Type B pancreatic cell (in vitro differentiated cells): ENCODE measurements around the gene SYNGR1. TPM values are rescaled to one million over a fixed set of nuclear protein-coding genes. Genes with fewer than 3 reads are reported as not detected.

Source experiments
- DNase-seq: peaks from one replicate; pipeline ENCODE4 v3.0.0; 2021; ENCODE audit warnings: mixed read lengths; ENCODE audit not compliant: unreplicated experiment; ENCODE audit errors: extremely low spot score
- H3K27ac Mint-ChIP-seq: 2 replicates; pipeline ENCODE4 v1.8.0; 2021; ENCODE audit warnings: mild to moderate bottlenecking, mixed read lengths
- H3K27me3 Mint-ChIP-seq: 2 replicates; pipeline ENCODE4 v1.8.0; 2021; ENCODE audit warnings: mixed read lengths
- H3K36me3 Mint-ChIP-seq: 2 replicates; pipeline ENCODE4 v1.8.0; 2021; ENCODE audit warnings: mixed read lengths
- H3K4me1 Mint-ChIP-seq: one replicate; pipeline ENCODE4 v1.8.0; 2021; ENCODE audit warnings: mixed read lengths; ENCODE audit not compliant: unreplicated experiment
- H3K4me3 Mint-ChIP-seq: 2 replicates; pipeline ENCODE4 v1.8.0; 2021; ENCODE audit warnings: mild to moderate bottlenecking, mixed read lengths
- H3K9me3 Mint-ChIP-seq: 2 replicates; pipeline ENCODE4 v1.8.0; 2021; ENCODE audit warnings: mixed read lengths
- CTCF ChIP-seq: fragments of 200-600 bp; sonication (generic); conservative IDR thresholded peaks from 2 replicates; pipeline ENCODE4 v1.5.0; 2021; ENCODE audit warnings: antibody characterized with exemption, mild to moderate bottlenecking
- total RNA-seq: library from RNA; stranded (reverse); gene quantifications from 2 replicates; pipeline ENCODE4 v1.2.1, GENCODE V29; 2021; ENCODE audit warnings: low replicate concordance

Gene SYNGR1
- total RNA-seq, 1 donor from 2014 or later, result 41.4 TPM

- Mint-ChIP-seq H3K36me3 (no peaks in the 10 kb centered on the region), H3K4me3 (peak overlapping the region; percentile 92), H3K27ac (peak overlapping the region; percentile 89), H3K9me3 (no peaks in the 10 kb centered on the region), H3K27me3 (peaks cover 2% of the 10 kb centered on the region), H3K4me1 (peaks cover 16% of the 10 kb centered on the region)
- TF ChIP-seq CTCF, result no peak
- no peak for DNase-seq
Observed at GRCh38 chr22:39348909-39349505, 784 bp upstream of the SYNGR1 start.

- TF ChIP-seq CTCF, result no peak
- H3K4me1 Mint-ChIP-seq, result peaks cover 16% of the 10 kb centered on the region
- H3K27me3 Mint-ChIP-seq, result no peaks in the 10 kb centered on the region
- H3K36me3 Mint-ChIP-seq, result no peaks in the 10 kb centered on the region
- no peaks in the 10 kb centered on the region for H3K9me3 Mint-ChIP-seq
- peak overlapping the region; percentile 92 for H3K4me3 Mint-ChIP-seq
- DNase-seq, result no peak
- peak overlapping the region; percentile 89 for H3K27ac Mint-ChIP-seq
Observed at GRCh38 chr22:39349506-39349966, 255 bp upstream of the SYNGR1 start.

GRCh38 chr22:39350757-39351688 lies 1.2 kb downstream of the SYNGR1 start:
- TF ChIP-seq CTCF, result no peak
- H3K27me3 Mint-ChIP-seq, result no peaks in the 10 kb centered on the region
- H3K9me3 Mint-ChIP-seq, result no peaks in the 10 kb centered on the region
- peak overlapping the region; percentile 80 for H3K27ac Mint-ChIP-seq
- DNase-seq, result no peak
- no peaks in the 10 kb centered on the region for H3K36me3 Mint-ChIP-seq
- H3K4me1 Mint-ChIP-seq, result peaks cover 16% of the 10 kb centered on the region
- H3K4me3 Mint-ChIP-seq, result peak overlapping the region; percentile 90

GRCh38 chr22:39351689-39352214 lies 2.0 kb downstream of the SYNGR1 start:
- Mint-ChIP-seq H3K27ac (peak overlapping the region; percentile 80), H3K27me3 (no peaks in the 10 kb centered on the region), H3K4me1 (peaks cover 16% of the 10 kb centered on the region), H3K36me3 (no peaks in the 10 kb centered on the region), H3K9me3 (no peaks in the 10 kb centered on the region), H3K4me3 (peak overlapping the region; percentile 90)
- no peak for DNase-seq
- no peak for TF ChIP-seq CTCF

GRCh38 chr22:39352306-39352891 lies 2.6 kb downstream of the SYNGR1 start:
- H3K9me3 Mint-ChIP-seq, result no peaks in the 10 kb centered on the region
- no peak for TF ChIP-seq CTCF
- DNase-seq, result no peak
- H3K27ac Mint-ChIP-seq, result no peak overlapping the region
- no peaks in the 10 kb centered on the region for H3K27me3 Mint-ChIP-seq
- H3K36me3 Mint-ChIP-seq, result no peaks in the 10 kb centered on the region
- peaks cover 16% of the 10 kb centered on the region for H3K4me1 Mint-ChIP-seq
- no peak overlapping the region for H3K4me3 Mint-ChIP-seq
